Measurements from ENCODE around the gene NFIA.

Gene NFIA

DNA sequence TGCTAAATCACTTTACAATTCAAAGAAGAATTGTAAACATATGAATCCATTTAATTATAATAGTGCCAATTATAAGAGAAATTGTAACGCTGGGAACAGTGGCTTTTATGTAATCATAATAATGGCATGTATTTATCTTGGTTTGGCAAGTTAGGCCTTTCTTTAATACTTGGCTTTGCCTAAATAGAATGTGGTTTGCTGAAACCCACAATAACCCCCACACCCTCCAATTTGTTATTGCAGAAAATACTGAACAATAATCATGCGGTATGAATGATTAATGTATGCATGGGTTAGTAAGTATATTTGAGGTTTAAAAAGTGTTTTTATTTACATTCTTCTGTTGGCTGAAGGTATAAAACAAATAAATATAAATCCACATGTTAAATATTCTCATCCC lies 138.2 kb downstream of the NFIA start:
- H2BK5ac ChIP-seq (ENCODE audit: low read length): no peak overlapping the region
- no peak overlapping the region for H2AFZ ChIP-seq (ENCODE audit: low read length)
- no peak overlapping the region for H3K18ac ChIP-seq (ENCODE audit: low read length)
- no peak overlapping the region for H3K4me2 ChIP-seq (ENCODE audit: insufficient read depth, low read length, poor library complexity, severe bottlenecking)
- H3K27ac ChIP-seq (replicated peaks; ENCODE audit: low read length): no peak overlapping the region
- H3K4me1 ChIP-seq (ENCODE audit: control insufficient read depth in 2 of 2, insufficient read depth in 1 of 2, low read depth in 1 of 2, low read length in 2 of 2): no peaks in the 10 kb centered on the region
- no peaks in the 10 kb centered on the region for H3K36me3 ChIP-seq (replicated peaks in 1 of 2; ENCODE audit: control insufficient read depth in 2 of 2, insufficient read depth in 2 of 2, low read length in 2 of 2)
- H3K23ac ChIP-seq (ENCODE audit: low read depth, low read length, poor library complexity): no peak overlapping the region
- H3K79me1 ChIP-seq (ENCODE audit: low read depth, low read length): no peaks in the 10 kb centered on the region
- no peak overlapping the region for H2BK120ac ChIP-seq (ENCODE audit: low read depth, low read length)
- H3K27me3 ChIP-seq (ENCODE audit: control insufficient read depth in 3 of 3, insufficient read depth in 3 of 3, low read depth in 1 of 3, low read length in 3 of 3): no peaks in the 10 kb centered on the region
- H3K4me3 ChIP-seq (ENCODE audit: low read length in 2 of 2): no peak overlapping the region
- no peaks in the 10 kb centered on the region for H3K9me3 ChIP-seq (replicated peaks in 1 of 2; ENCODE audit: control insufficient read depth in 2 of 2, insufficient read depth in 1 of 2, low read depth in 1 of 2, low read length in 2 of 2)
- H2BK12ac ChIP-seq (ENCODE audit: low read length): no peak overlapping the region
- no peak overlapping the region for H2BK15ac ChIP-seq (ENCODE audit: low read length)
- H4K8ac ChIP-seq (ENCODE audit: low read depth, low read length): no peak overlapping the region
- no peak overlapping the region for H3K9ac ChIP-seq (ENCODE audit: low read depth, low read length, poor library complexity)
- no peak overlapping the region for H4K91ac ChIP-seq (ENCODE audit: low read depth, low read length, poor library complexity)
- H3K4ac ChIP-seq (ENCODE audit: low read length): no peak overlapping the region
- WGBS, 2 donors (ENCODE audit: extremely low coverage in 2 of 2, insufficient read length in 2 of 2, insufficient replicate concordance in 1 of 2): 100% methylated on average over 1 of the region's 2 CpGs
- H2AK5ac ChIP-seq (ENCODE audit: low read depth, low read length): no peak overlapping the region
- DNase-seq (ENCODE audit: low spot score): no peak
- H3K14ac ChIP-seq (ENCODE audit: low read length): no peak overlapping the region

DNA sequence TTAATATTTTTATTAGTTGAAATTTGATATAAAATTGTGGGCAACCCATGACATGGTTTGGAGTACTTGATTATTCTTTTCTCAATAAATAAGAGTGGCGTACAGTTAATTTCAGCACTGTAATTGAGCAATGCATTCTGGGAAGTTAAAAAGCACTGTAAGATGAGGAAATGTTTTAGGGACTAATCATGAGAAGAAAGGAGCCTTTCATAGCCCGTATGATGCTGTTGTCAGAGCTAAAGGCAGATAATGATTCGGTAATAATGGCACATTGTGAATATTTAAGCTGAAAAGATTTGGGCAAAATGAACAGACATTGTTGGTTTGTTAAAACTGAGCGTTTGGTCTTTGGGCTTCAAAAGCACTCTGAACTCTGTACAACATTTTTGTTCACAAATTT lies 139.3 kb downstream of the NFIA start:
- Histone ChIP-seq H3K14ac (ENCODE audit: low read length) (no peak overlapping the region), H3K9me3 (replicated peaks in 1 of 2; ENCODE audit: control insufficient read depth in 2 of 2, insufficient read depth in 1 of 2, low read depth in 1 of 2, low read length in 2 of 2) (no peaks in the 10 kb centered on the region), H3K4me1 (ENCODE audit: control insufficient read depth in 2 of 2, insufficient read depth in 1 of 2, low read depth in 1 of 2, low read length in 2 of 2) (no peaks in the 10 kb centered on the region), H3K18ac (ENCODE audit: low read length) (no peak overlapping the region), H3K36me3 (replicated peaks in 1 of 2; ENCODE audit: control insufficient read depth in 2 of 2, insufficient read depth in 2 of 2, low read length in 2 of 2) (no peaks in the 10 kb centered on the region), H3K27ac (replicated peaks; ENCODE audit: low read length) (no peak overlapping the region), H3K4ac (ENCODE audit: low read length) (no peak overlapping the region), H2BK5ac (ENCODE audit: low read length) (no peak overlapping the region), H2BK12ac (ENCODE audit: low read length) (no peak overlapping the region), H2BK15ac (ENCODE audit: low read length) (no peak overlapping the region), H2AK5ac (ENCODE audit: low read depth, low read length) (no peak overlapping the region), H4K91ac (ENCODE audit: low read depth, low read length, poor library complexity) (no peak overlapping the region), H3K9ac (ENCODE audit: low read depth, low read length, poor library complexity) (no peak overlapping the region), H2AFZ (ENCODE audit: low read length) (no peak overlapping the region), H3K4me3 (ENCODE audit: low read length in 2 of 2) (no peak overlapping the region), H3K79me1 (ENCODE audit: low read depth, low read length) (no peaks in the 10 kb centered on the region), H3K23ac (ENCODE audit: low read depth, low read length, poor library complexity) (no peak overlapping the region), H3K4me2 (ENCODE audit: insufficient read depth, low read length, poor library complexity, severe bottlenecking) (no peak overlapping the region), H3K27me3 (ENCODE audit: control insufficient read depth in 3 of 3, insufficient read depth in 3 of 3, low read depth in 1 of 3, low read length in 3 of 3) (no peaks in the 10 kb centered on the region), H4K8ac (ENCODE audit: low read depth, low read length) (no peak overlapping the region), H2BK120ac (ENCODE audit: low read depth, low read length) (no peak overlapping the region)
- no peak for DNase-seq (ENCODE audit: low spot score)
- no CpG with 5 or more reads among the region's 4 CpGs for WGBS, 2 donors (ENCODE audit: extremely low coverage in 2 of 2, insufficient read length in 2 of 2, insufficient replicate concordance in 1 of 2)

DNA sequence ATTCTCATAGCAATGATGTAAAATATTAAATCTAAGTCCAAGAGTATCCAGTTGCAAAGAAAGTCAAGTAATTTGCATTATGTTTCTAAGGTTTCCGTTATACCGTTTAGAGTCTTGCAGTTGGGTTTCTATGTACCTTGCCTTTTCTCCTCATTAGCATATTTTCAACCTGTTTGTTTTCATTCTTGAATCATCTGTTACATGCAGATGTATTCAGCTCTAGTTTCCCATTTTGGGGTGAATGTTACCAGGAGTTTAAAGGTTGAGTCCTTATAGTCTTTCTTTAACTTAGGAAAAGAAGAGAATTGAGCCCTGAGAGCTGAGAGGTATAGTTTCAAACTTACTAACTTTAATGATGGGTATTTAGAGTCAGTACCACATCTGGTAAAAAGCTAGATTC lies 139.9 kb downstream of the NFIA start:
- no peak overlapping the region for H2BK15ac ChIP-seq (ENCODE audit: low read length)
- H3K9me3 ChIP-seq (replicated peaks in 1 of 2; ENCODE audit: control insufficient read depth in 2 of 2, insufficient read depth in 1 of 2, low read depth in 1 of 2, low read length in 2 of 2): no peaks in the 10 kb centered on the region
- H4K8ac ChIP-seq (ENCODE audit: low read depth, low read length): no peak overlapping the region
- H4K91ac ChIP-seq (ENCODE audit: low read depth, low read length, poor library complexity): no peak overlapping the region
- no peak for DNase-seq (ENCODE audit: low spot score)
- H2BK12ac ChIP-seq (ENCODE audit: low read length): no peak overlapping the region
- H2BK5ac ChIP-seq (ENCODE audit: low read length): no peak overlapping the region
- no peak overlapping the region for H2AK5ac ChIP-seq (ENCODE audit: low read depth, low read length)
- no peak overlapping the region for H3K9ac ChIP-seq (ENCODE audit: low read depth, low read length, poor library complexity)
- no peak overlapping the region for H2AFZ ChIP-seq (ENCODE audit: low read length)
- H3K4me2 ChIP-seq (ENCODE audit: insufficient read depth, low read length, poor library complexity, severe bottlenecking): no peak overlapping the region
- H3K27me3 ChIP-seq (ENCODE audit: control insufficient read depth in 3 of 3, insufficient read depth in 3 of 3, low read depth in 1 of 3, low read length in 3 of 3): no peaks in the 10 kb centered on the region
- no peak overlapping the region for H3K27ac ChIP-seq (replicated peaks; ENCODE audit: low read length)
- no peak overlapping the region for H3K4me3 ChIP-seq (ENCODE audit: low read length in 2 of 2)
- WGBS, 2 donors (ENCODE audit: extremely low coverage in 2 of 2, insufficient read length in 2 of 2, insufficient replicate concordance in 1 of 2): no CpG with 5 or more reads among the region's 2 CpGs
- no peaks in the 10 kb centered on the region for H3K4me1 ChIP-seq (ENCODE audit: control insufficient read depth in 2 of 2, insufficient read depth in 1 of 2, low read depth in 1 of 2, low read length in 2 of 2)
- H3K23ac ChIP-seq (ENCODE audit: low read depth, low read length, poor library complexity): no peak overlapping the region
- no peaks in the 10 kb centered on the region for H3K79me1 ChIP-seq (ENCODE audit: low read depth, low read length)
- no peak overlapping the region for H2BK120ac ChIP-seq (ENCODE audit: low read depth, low read length)
- no peak overlapping the region for H3K14ac ChIP-seq (ENCODE audit: low read length)
- no peak overlapping the region for H3K4ac ChIP-seq (ENCODE audit: low read length)
- H3K36me3 ChIP-seq (replicated peaks in 1 of 2; ENCODE audit: control insufficient read depth in 2 of 2, insufficient read depth in 2 of 2, low read length in 2 of 2): no peaks in the 10 kb centered on the region
- H3K18ac ChIP-seq (ENCODE audit: low read length): no peak overlapping the region

DNA sequence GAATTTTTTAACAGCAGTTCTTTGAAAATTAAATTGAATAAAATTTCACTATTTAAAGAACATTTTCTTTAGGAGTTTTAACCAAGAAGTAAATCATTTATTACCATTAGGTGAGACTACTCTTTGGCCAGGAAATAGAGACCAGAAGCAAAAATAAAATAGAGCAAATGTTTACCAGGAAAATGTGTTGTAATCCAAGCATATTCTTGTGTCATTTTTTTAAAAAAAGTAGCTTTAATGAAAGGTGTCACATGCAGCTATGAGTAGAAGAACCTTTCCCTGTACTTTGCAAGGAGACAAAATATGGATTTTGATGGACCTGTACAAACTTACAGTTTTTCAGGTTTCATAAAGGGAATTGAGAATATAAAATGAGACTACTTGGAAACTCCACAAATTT lies 140.8 kb downstream of the NFIA start:
- H3K23ac ChIP-seq (ENCODE audit: low read depth, low read length, poor library complexity): no peak overlapping the region
- H2AFZ ChIP-seq (ENCODE audit: low read length): no peak overlapping the region
- no peak overlapping the region for H2BK5ac ChIP-seq (ENCODE audit: low read length)
- no peaks in the 10 kb centered on the region for H3K79me1 ChIP-seq (ENCODE audit: low read depth, low read length)
- H3K14ac ChIP-seq (ENCODE audit: low read length): no peak overlapping the region
- H2BK15ac ChIP-seq (ENCODE audit: low read length): no peak overlapping the region
- H2BK12ac ChIP-seq (ENCODE audit: low read length): no peak overlapping the region
- H3K27me3 ChIP-seq (ENCODE audit: control insufficient read depth in 3 of 3, insufficient read depth in 3 of 3, low read depth in 1 of 3, low read length in 3 of 3): no peaks in the 10 kb centered on the region
- H3K9me3 ChIP-seq (replicated peaks in 1 of 2; ENCODE audit: control insufficient read depth in 2 of 2, insufficient read depth in 1 of 2, low read depth in 1 of 2, low read length in 2 of 2): no peaks in the 10 kb centered on the region
- H2AK5ac ChIP-seq (ENCODE audit: low read depth, low read length): no peak overlapping the region
- H3K27ac ChIP-seq (replicated peaks; ENCODE audit: low read length): no peak overlapping the region
- no peak overlapping the region for H4K8ac ChIP-seq (ENCODE audit: low read depth, low read length)
- H2BK120ac ChIP-seq (ENCODE audit: low read depth, low read length): no peak overlapping the region
- no peak overlapping the region for H3K18ac ChIP-seq (ENCODE audit: low read length)
- H3K36me3 ChIP-seq (replicated peaks in 1 of 2; ENCODE audit: control insufficient read depth in 2 of 2, insufficient read depth in 2 of 2, low read length in 2 of 2): no peaks in the 10 kb centered on the region
- no peak overlapping the region for H3K4me2 ChIP-seq (ENCODE audit: insufficient read depth, low read length, poor library complexity, severe bottlenecking)
- no peak overlapping the region for H4K91ac ChIP-seq (ENCODE audit: low read depth, low read length, poor library complexity)
- H3K4me1 ChIP-seq (ENCODE audit: control insufficient read depth in 2 of 2, insufficient read depth in 1 of 2, low read depth in 1 of 2, low read length in 2 of 2): no peaks in the 10 kb centered on the region
- H3K4ac ChIP-seq (ENCODE audit: low read length): no peak overlapping the region
- no peak overlapping the region for H3K9ac ChIP-seq (ENCODE audit: low read depth, low read length, poor library complexity)
- DNase-seq (ENCODE audit: low spot score): no peak
- H3K4me3 ChIP-seq (ENCODE audit: low read length in 2 of 2): no peak overlapping the region
